Spleen (tissue), 11 donors: Measurements from ENCODE around the gene CD93. TPM values are rescaled to one million over a fixed set of nuclear protein-coding genes. Genes with fewer than 3 reads are reported as not detected.

ENCODE experiments used
- DNase-seq: peaks from one replicate; pipeline ENCODE4 v3.0.0-alpha.2; 2020
- H3K27ac ChIP-seq, 8 donors: fragments of 200-600 bp; sonication (generic) in 7 of 8; 1 replicate in 4 of 8; 2 replicates in 4 of 8; pipeline versions ENCODE4 v1.5.0 to v1.8.0; 2016 to 2021; ENCODE audit warnings: inconsistent platforms in 4 of 8, mild to moderate bottlenecking in 4 of 8, moderate library complexity in 1 of 8
- H3K27me3 ChIP-seq, 7 donors: fragments of 200-600 bp; sonication (generic) in 6 of 7; replicated peaks in 1 of 7; 1 replicate in 4 of 7; 2 replicates in 3 of 7; pipeline versions ENCODE4 v1.5.0 to v1.8.0; 2016 to 2021; ENCODE audit warnings: inconsistent platforms in 3 of 7, mild to moderate bottlenecking in 1 of 7
- H3K36me3 ChIP-seq, 6 donors: fragments of 200-600 bp; sonication (generic) in 5 of 6; 1 replicate in 4 of 6; 2 replicates in 2 of 6; pipeline versions ENCODE4 v1.5.0 to v1.8.0; 2016 to 2021; ENCODE audit warnings: inconsistent platforms in 2 of 6
- H3K4me1 ChIP-seq, 6 donors: fragments of 200-600 bp; sonication (generic) in 5 of 6; 1 replicate in 3 of 6; 2 replicates in 3 of 6; pipeline versions ENCODE4 v1.5.0 to v1.8.0; 2016 to 2021; ENCODE audit warnings: inconsistent platforms in 3 of 6
- H3K4me3 ChIP-seq, 8 donors: fragments of 200-600 bp; sonication (generic) in 7 of 8; 1 replicate in 4 of 8; 2 replicates in 4 of 8; pipeline versions ENCODE4 v1.5.0 to v1.8.0; 2016 to 2021; ENCODE audit warnings: inconsistent platforms in 4 of 8, mild to moderate bottlenecking in 4 of 8, moderate library complexity in 2 of 8
- H3K9me3 ChIP-seq, 8 donors: fragments of 200-600 bp; sonication (generic) in 7 of 8; 1 replicate in 4 of 8; 2 replicates in 4 of 8; pipeline versions ENCODE4 v1.5.0 to v1.8.0; 2016 to 2021; ENCODE audit warnings: inconsistent platforms in 4 of 8
- CTCF ChIP-seq, 11 experiments: fragments of 200-600 bp in 7 of 11; fragments of 450-650 bp in 4 of 11; sonication (generic) in 4 of 11; IDR thresholded peaks in 8 of 11; conservative IDR thresholded peaks in 3 of 11; 1 replicate in 7 of 11; 2 replicates in 4 of 11; pipeline versions ENCODE4 v1.4.0 to v1.8.0; 2016 to 2021; ENCODE audit warnings: antibody characterized with exemption in 11 of 11, inconsistent platforms in 4 of 11, mild to moderate bottlenecking in 1 of 11
- POLR2A ChIP-seq, 3 donors: fragments of 450-650 bp; IDR thresholded peaks; one replicate each; pipeline ENCODE4 v1.5.1; 2017; ENCODE audit warnings: antibody characterized with exemption in 3 of 3, mild to moderate bottlenecking in 1 of 3
- POLR2AphosphoS5 ChIP-seq, 3 donors: sonication (generic); formaldehyde crosslinking; IDR thresholded peaks; one replicate each; pipeline ENCODE4 v1.5.1; 2017; ENCODE audit warnings: antibody characterized with exemption in 3 of 3
- WGBS, 5 donors: extraction: QIAGEN DNeasy Blood & Tissue Kit in 3 of 5; methylation state at CpG; one replicate each; pipeline versions ENCODE4 v1.1.5 to v1.1.7; 2013 to 2018; 5-methylcytosine and 5-hydroxymethylcytosine counted together
- intact Hi-C: fragments of 100-400 bp; cut with DNase I; formaldehyde crosslinking; loops from one replicate; pipeline ENCODE4 v1.15.0; 2023; ENCODE audit warnings: low total_unique reads
- polyA plus RNA-seq, 3 donors: library from polyadenylated mRNA; stranded (reverse); fragments of 200-250 nt; gene quantifications; one replicate each; pipeline ENCODE4 v1.2.1, GENCODE V29; 2013
- total RNA-seq, 7 donors: library from RNA; depleted of rRNA in 3 of 7; stranded (reverse); fragments of >200 nt in 3 of 7; fragmentation: NEBNext Ultra II Directional in 4 of 7; extraction: Animal tissue kit (Norgen Biotek cat#: 25700) in 4 of 7; gene quantifications; one replicate each; pipeline versions ENCODE4 v1.1.0 to v1.2.1, GENCODE V29; 2016 to 2021
- donor health status: healthy with polysubstance abuse.
- donor health status: DM: no; HTN: no; CAD: no; lungs with moderate emphysema.
- donor health status: DM: no; HTN: no; CAD: no.
- donor health status: Bipolar disorder and iron deficiency.
- donor health status: healthy.
- donor health status: DM: no; HTN: no; CAD: no.
- donor health status: DM: yes; HTN: yes; CAD: no.

The CD93 gene
- total and polyA plus RNA-seq, 10 donors, result 4.1 to 103 (median 62.5) TPM

- peak overlapping the region in 1 of 8 donors; percentile 46 for H3K27ac ChIP-seq
- TF ChIP-seq POLR2AphosphoS5 (IDR thresholded peaks at IDR 0.05), result no peak
- no peak for TF ChIP-seq POLR2A (IDR thresholded peaks at IDR 0.05)
- TF ChIP-seq CTCF (IDR thresholded peaks at IDR 0.05 in 8 of 11, conservative IDR thresholded peaks at IDR 0.05 in 3 of 11), result no peak
- peak; percentile 48 for DNase-seq
- H3K36me3 ChIP-seq, result no peaks in the 10 kb centered on the region
- no peaks in the 10 kb centered on the region for H3K9me3 ChIP-seq
- peaks cover 0 to 6% (median 0%) of the 10 kb centered on the region in 7 donors for H3K27me3 ChIP-seq
- intact Hi-C loops, result no loop called here
- no peak overlapping the region for H3K4me3 ChIP-seq
- 77 to 94% (median 90%) methylated on average over 5 to 7 of the region's 9 CpGs for WGBS, 5 donors
- peaks cover 0 to 69% (median 28%) of the 10 kb centered on the region in 6 donors for H3K4me1 ChIP-seq
Measured at GRCh38 chr20:23122321-23122720, 36.2 kb upstream of the CD93 start.

- peaks cover 0 to 69% (median 29%) of the 10 kb centered on the region in 6 donors for H3K4me1 ChIP-seq
- H3K36me3 ChIP-seq, result no peaks in the 10 kb centered on the region
- no peak for TF ChIP-seq POLR2AphosphoS5 (IDR thresholded peaks at IDR 0.05)
- TF ChIP-seq CTCF (IDR thresholded peaks at IDR 0.05 in 8 of 11, conservative IDR thresholded peaks at IDR 0.05 in 3 of 11), result no peak
- no peak for TF ChIP-seq POLR2A (IDR thresholded peaks at IDR 0.05)
- H3K9me3 ChIP-seq, result no peaks in the 10 kb centered on the region
- peaks cover 0 to 6% (median 0%) of the 10 kb centered on the region in 7 donors for H3K27me3 ChIP-seq
- intact Hi-C loops, result no loop called here
- peak overlapping the region in 1 of 8 donors; percentile 46 for H3K27ac ChIP-seq
- WGBS, 5 donors, result 83 to 87% (median 86%) methylated on average over 6 to 9 of the region's 9 CpGs
- no peak overlapping the region for H3K4me3 ChIP-seq
- DNase-seq, result peak; percentile 52
Measured at GRCh38 chr20:23121751-23122320, 35.7 kb upstream of the CD93 start.

- Histone ChIP-seq H3K36me3 (no peaks in the 10 kb centered on the region), H3K27ac (peak overlapping the region in 1 of 8 donors; percentile 61), H3K9me3 (no peaks in the 10 kb centered on the region), H3K27me3 (peaks cover 0 to 6% (median 0%) of the 10 kb centered on the region in 7 donors), H3K4me1 (peaks cover 0 to 69% (median 28%) of the 10 kb centered on the region in 6 donors), H3K4me3 (no peak overlapping the region)
- peak; percentile 54 for DNase-seq
- TF ChIP-seq POLR2AphosphoS5 (IDR thresholded peaks at IDR 0.05) (no peak), CTCF (IDR thresholded peaks at IDR 0.05 in 8 of 11, conservative IDR thresholded peaks at IDR 0.05 in 3 of 11) (no peak), POLR2A (IDR thresholded peaks at IDR 0.05) (no peak)
- intact Hi-C loops, result no loop called here
- 67 to 86% (median 70%) methylated on average over 12 to 15 of the region's 15 CpGs for WGBS, 5 donors
Measured at GRCh38 chr20:23120936-23121750, 35.0 kb upstream of the CD93 start.

- Histone ChIP-seq H3K36me3 (no peaks in the 10 kb centered on the region), H3K4me1 (peaks cover 0 to 69% (median 22%) of the 10 kb centered on the region in 6 donors), H3K27ac (peak overlapping the region in 3 of 8 donors; percentile 8 to 61 (median 48)), H3K4me3 (no peak overlapping the region), H3K9me3 (no peaks in the 10 kb centered on the region), H3K27me3 (peaks cover 0 to 6% (median 0%) of the 10 kb centered on the region in 7 donors)
- DNase-seq, result peak; percentile 38
- intact Hi-C loops, result no loop called here
- no peak for TF ChIP-seq CTCF (IDR thresholded peaks at IDR 0.05 in 8 of 11, conservative IDR thresholded peaks at IDR 0.05 in 3 of 11)
- no peak for TF ChIP-seq POLR2AphosphoS5 (IDR thresholded peaks at IDR 0.05)
- no peak for TF ChIP-seq POLR2A (IDR thresholded peaks at IDR 0.05)
- 80 to 95% (median 91%) methylated on average over 6 to 7 of the region's 7 CpGs for WGBS, 5 donors
Measured at GRCh38 chr20:23120261-23120660, 34.1 kb upstream of the CD93 start.
